ENCODE results near the gene SSX2. TPM values are rescaled to one million over a fixed set of nuclear protein-coding genes. Genes with fewer than 3 reads are reported as not detected.
"Not testable (repeated sequence)": the region's sequence is repeated elsewhere in the genome, so short reads cannot be mapped to it uniquely, and the experiment has no call there.

The SSX2 gene, protein sequence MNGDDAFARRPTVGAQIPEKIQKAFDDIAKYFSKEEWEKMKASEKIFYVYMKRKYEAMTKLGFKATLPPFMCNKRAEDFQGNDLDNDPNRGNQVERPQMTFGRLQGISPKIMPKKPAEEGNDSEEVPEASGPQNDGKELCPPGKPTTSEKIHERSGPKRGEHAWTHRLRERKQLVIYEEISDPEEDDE
- total RNA-seq = not detected in 2 replicates
- long read RNA-seq = 0 reads

DNA sequence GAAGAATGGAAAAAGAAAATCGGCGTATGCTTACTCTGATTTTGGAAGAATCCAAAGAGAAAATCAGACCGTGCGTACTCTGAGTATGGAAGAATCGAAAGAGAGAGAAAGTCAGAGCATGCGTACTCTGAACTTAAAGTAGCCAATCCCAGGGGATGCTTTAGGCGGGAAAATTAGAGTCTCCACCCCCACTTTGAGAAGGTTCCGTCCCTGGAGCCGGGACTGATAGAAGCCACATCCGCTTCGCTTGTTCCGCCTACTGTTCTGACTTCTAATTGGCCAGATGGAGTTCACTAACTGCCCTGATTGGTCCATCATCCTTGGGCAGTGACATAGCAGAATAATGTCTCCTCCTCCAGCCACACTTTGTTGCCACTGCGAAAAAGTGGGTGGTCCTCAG is at the start of gene SSX2:
Gene SSX2 (minus strand): TSS at position 101 of the 400 bp plus-strand sequence. CDS start 1,429 bp downstream, outside the sequence.
- not testable (repeated sequence) for H3K27me3 Mint-ChIP-seq (ENCODE audit: low read depth); DNase-seq (ENCODE audit: low read depth, low spot score); H3K4me1 Mint-ChIP-seq; H3K9me3 Mint-ChIP-seq; H3K4me3 Mint-ChIP-seq; H3K27ac Mint-ChIP-seq (ENCODE audit: unreplicated experiment); H3K36me3 Mint-ChIP-seq (ENCODE audit: low read depth)

DNA sequence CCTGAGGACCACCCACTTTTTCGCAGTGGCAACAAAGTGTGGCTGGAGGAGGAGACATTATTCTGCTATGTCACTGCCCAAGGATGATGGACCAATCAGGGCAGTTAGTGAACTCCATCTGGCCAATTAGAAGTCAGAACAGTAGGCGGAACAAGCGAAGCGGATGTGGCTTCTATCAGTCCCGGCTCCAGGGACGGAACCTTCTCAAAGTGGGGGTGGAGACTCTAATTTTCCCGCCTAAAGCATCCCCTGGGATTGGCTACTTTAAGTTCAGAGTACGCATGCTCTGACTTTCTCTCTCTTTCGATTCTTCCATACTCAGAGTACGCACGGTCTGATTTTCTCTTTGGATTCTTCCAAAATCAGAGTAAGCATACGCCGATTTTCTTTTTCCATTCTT is 44.0 kb upstream of the SSX2 start, which contains the start of gene SSX2B:
Gene SSX2B (plus strand): TSS at position 301 of the 400 bp plus-strand sequence. CDS start 1,429 bp downstream, outside the sequence.
- DNase-seq (ENCODE audit: low read depth, low spot score); H3K9me3 Mint-ChIP-seq; H3K27me3 Mint-ChIP-seq (ENCODE audit: low read depth); H3K4me1 Mint-ChIP-seq; H3K27ac Mint-ChIP-seq (ENCODE audit: unreplicated experiment); H3K4me3 Mint-ChIP-seq; H3K36me3 Mint-ChIP-seq (ENCODE audit: low read depth): not testable (repeated sequence)

DNA sequence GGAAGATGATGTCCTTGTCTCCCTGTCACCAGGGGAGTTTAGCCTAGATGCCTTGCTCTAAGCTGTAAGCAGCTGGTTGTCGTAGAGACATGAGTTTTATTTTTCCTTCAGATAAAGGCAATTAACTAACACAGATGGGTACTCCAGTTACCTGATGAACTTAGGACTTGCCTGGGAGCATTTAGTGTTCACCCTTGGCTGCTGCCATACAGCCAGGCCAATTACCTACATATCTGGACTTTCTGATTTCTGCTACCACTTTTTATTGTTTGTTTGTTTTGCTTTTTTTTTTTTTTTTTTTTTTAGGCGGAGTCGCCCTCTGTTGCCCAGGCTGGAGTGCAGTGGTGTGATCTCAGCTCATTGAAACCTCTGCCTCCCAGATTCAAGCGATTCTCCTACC is 14.9 kb downstream of the SSX2 start:
- not testable (repeated sequence) for H3K4me3 Mint-ChIP-seq; H3K27ac Mint-ChIP-seq (ENCODE audit: unreplicated experiment)

DNA sequence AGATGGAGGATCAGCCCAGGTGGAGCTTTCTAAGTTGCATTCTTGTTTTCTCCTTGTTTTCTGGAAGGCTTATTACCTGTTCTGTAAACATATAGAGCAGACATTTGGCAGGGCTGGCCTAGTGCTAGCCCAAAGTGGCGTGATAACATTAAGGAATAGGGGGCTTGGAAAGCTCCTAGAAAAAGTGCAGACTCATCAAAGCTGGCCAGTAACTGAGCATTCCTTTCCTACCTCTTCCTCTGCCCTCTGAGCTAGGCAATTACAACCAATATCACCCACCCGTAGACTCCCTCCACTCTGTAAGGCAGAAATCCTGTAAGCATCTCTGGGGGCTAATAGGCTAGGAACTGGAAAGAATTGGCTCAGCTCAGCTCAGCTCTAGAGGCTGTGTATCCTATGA is 44.8 kb downstream of the SSX2 start:
- H3K36me3 Mint-ChIP-seq (ENCODE audit: low read depth); H3K4me3 Mint-ChIP-seq; DNase-seq (ENCODE audit: low read depth, low spot score); H3K9me3 Mint-ChIP-seq; H3K27ac Mint-ChIP-seq (ENCODE audit: unreplicated experiment); H3K4me1 Mint-ChIP-seq; H3K27me3 Mint-ChIP-seq (ENCODE audit: low read depth): not testable (repeated sequence)

More for the DNA sequence above, 14.9 kb downstream of the SSX2 start:
- H3K36me3 Mint-ChIP-seq (ENCODE audit: low read depth); H3K4me1 Mint-ChIP-seq; H3K27me3 Mint-ChIP-seq (ENCODE audit: low read depth); DNase-seq (ENCODE audit: low read depth, low spot score); H3K9me3 Mint-ChIP-seq: not testable (repeated sequence)

DNA sequence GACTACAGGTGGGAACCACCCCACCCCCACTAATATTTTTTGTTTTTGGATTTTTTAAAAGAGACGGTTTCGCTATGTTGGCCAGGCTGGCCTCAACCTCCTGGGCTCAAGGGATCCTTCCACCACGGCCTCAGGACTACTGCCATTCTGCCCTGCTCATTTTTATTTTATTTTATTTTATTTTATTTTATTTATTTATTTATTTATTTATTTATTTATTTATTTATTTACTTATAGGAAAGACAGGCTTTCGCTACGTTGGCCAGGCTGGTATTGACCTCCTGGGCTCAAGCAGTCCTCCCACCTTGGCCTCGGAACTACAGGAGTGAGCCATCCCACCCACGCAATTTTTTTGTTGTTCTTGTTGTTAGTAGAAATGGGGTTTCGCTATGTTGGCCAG is 51.5 kb downstream of the SSX2 start:
- not testable (repeated sequence) for H3K36me3 Mint-ChIP-seq (ENCODE audit: low read depth); H3K4me3 Mint-ChIP-seq; H3K27ac Mint-ChIP-seq (ENCODE audit: unreplicated experiment); H3K9me3 Mint-ChIP-seq; H3K27me3 Mint-ChIP-seq (ENCODE audit: low read depth); DNase-seq (ENCODE audit: low read depth, low spot score); H3K4me1 Mint-ChIP-seq

DNA sequence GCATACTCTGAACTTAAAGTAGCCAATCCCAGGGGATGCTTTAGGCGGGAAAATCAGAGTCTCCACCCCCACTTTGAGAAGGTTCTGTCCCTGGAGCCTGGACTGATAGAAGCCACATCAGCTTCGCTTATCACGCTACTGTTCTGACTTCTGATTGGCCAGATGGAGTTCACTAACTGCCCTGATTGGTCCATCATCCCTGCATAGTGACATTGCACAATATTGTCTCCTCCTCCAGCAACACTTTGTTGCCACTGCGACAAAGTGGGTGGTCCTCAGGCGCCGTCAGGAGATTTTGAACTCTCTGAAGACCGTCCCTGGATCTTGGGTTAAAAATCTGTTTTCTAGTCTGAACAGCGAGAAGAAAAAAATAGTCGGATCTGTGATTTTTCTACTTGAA is 52.2 kb downstream of the SSX2 start, which contains the start of gene SSX7:
Gene SSX7 (minus strand): TSS at position 101 of the 400 bp plus-strand sequence. CDS start 1,428 bp downstream, outside the sequence.
- H3K36me3 Mint-ChIP-seq (ENCODE audit: low read depth); H3K4me3 Mint-ChIP-seq; H3K27ac Mint-ChIP-seq (ENCODE audit: unreplicated experiment); H3K27me3 Mint-ChIP-seq (ENCODE audit: low read depth); H3K4me1 Mint-ChIP-seq; DNase-seq (ENCODE audit: low read depth, low spot score); H3K9me3 Mint-ChIP-seq: not testable (repeated sequence)

DNA sequence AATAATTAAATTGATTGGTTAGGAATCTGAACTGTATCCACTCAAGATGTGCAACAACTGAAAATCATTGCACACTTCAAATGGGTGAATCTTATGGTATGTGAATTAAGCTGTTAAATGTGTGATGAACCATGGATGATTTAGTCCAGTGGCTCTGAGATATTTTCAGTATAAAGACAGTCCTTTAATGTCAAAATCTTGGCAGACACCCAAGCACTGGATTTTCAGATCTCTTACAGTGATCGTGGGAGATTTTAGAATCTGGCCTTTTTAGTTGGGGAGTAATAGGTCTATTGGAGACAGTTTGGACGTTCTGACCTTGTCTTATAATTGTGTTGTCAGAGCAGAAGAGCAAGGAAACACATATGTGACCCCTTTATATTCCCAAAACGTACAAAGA is 56.3 kb downstream of the SSX2 start:
- not testable (repeated sequence) for H3K4me3 Mint-ChIP-seq; H3K27me3 Mint-ChIP-seq (ENCODE audit: low read depth); DNase-seq (ENCODE audit: low read depth, low spot score); H3K9me3 Mint-ChIP-seq; H3K36me3 Mint-ChIP-seq (ENCODE audit: low read depth); H3K27ac Mint-ChIP-seq (ENCODE audit: unreplicated experiment); H3K4me1 Mint-ChIP-seq

DNA sequence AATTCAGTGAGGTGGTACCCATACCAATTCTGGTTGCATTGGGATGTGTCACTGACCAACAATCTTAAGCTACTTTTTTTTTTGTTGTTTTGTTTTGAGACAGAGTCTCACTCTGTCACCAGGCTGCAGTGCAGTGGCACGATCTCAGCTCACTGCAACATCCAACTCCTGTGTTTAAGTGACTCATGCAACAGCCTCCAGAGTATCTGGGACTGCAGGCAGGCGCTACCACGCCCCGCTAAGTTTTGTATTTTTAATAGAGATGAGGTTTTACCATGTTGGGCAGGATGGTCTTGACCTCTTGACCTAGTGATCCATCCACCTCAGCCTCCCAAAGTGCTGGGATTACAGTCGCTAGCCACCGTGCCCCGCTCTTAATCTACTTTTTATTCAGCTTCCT is 58.0 kb downstream of the SSX2 start:
- not testable (repeated sequence) for H3K9me3 Mint-ChIP-seq; H3K27ac Mint-ChIP-seq (ENCODE audit: unreplicated experiment)

More for the DNA sequence above, 58.0 kb downstream of the SSX2 start:
- H3K27me3 Mint-ChIP-seq (ENCODE audit: low read depth); DNase-seq (ENCODE audit: low read depth, low spot score); H3K4me3 Mint-ChIP-seq; H3K36me3 Mint-ChIP-seq (ENCODE audit: low read depth); H3K4me1 Mint-ChIP-seq: not testable (repeated sequence)

Other genes starting within 250 kb of the SSX2 start
- not detected in 2 replicates for gene XAGE1A, start 211.4 kb downstream of the SSX2 start, total RNA-seq
- not detected in 2 replicates for gene XAGE1B, start 190.1 kb downstream of the SSX2 start, total RNA-seq
- gene SSX7, start 52.3 kb downstream of the SSX2 start, total RNA-seq = not detected in 2 replicates
- gene SSX2B, start 44.1 kb upstream of the SSX2 start, total RNA-seq = not detected in 2 replicates
- not detected in 2 replicates for gene SPANXN5, start 90.2 kb upstream of the SSX2 start, total RNA-seq
- not detected in 2 replicates for gene XAGE5, start 104.1 kb upstream of the SSX2 start, total RNA-seq
- gene XAGE3, start 160.9 kb upstream of the SSX2 start, total RNA-seq = not detected in 2 replicates
- 13.7 and 16.2 TPM in 2 replicates for gene FAM156B, start 190.2 kb upstream of the SSX2 start, total RNA-seq

All from neural crest cell (in vitro differentiated cells).